ENCODE data around the gene CDH8.

DNA sequence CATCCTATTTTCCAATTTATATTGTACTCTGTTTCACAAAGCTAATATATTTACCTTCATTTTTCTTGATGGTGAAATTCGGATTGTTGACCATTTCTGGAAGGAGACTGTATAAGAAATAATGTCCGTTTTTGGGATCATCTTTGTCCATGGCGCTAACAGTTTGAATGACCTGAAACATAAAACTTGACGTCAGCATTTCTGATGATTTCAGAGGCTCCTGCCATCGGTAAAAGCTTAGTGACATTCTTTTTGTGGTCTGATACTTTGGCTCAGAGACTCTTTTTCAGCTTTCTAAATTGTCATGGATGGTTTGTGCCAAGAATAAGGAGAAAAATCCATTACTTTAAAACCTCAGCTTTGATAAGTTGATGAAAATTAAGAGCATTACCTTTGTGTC lies 322.5 kb downstream of the CDH8 start:
- TF ChIP-seq CTCF (IDR thresholded peaks at IDR 0.05; ENCODE audit: low read length) = no peak
- no peak for TF ChIP-seq EZH2phosphoT487 (IDR thresholded peaks at IDR 0.05; ENCODE audit: low read length)
- no peak for TF ChIP-seq EZH2 (optimal IDR thresholded peaks at IDR 0.05; ENCODE audit: low read depth, low read length)
